NCI-H526 treated with DMSO at 0.1 percent for 48 hours (cell line): ENCODE data around the gene ELMO3.

ENCODE experiments used
- DNase-seq: peaks from one replicate; lab custom pipeline; 2025; lab: John Stamatoyannopoulos, UW

ELMO3 gene, protein sequence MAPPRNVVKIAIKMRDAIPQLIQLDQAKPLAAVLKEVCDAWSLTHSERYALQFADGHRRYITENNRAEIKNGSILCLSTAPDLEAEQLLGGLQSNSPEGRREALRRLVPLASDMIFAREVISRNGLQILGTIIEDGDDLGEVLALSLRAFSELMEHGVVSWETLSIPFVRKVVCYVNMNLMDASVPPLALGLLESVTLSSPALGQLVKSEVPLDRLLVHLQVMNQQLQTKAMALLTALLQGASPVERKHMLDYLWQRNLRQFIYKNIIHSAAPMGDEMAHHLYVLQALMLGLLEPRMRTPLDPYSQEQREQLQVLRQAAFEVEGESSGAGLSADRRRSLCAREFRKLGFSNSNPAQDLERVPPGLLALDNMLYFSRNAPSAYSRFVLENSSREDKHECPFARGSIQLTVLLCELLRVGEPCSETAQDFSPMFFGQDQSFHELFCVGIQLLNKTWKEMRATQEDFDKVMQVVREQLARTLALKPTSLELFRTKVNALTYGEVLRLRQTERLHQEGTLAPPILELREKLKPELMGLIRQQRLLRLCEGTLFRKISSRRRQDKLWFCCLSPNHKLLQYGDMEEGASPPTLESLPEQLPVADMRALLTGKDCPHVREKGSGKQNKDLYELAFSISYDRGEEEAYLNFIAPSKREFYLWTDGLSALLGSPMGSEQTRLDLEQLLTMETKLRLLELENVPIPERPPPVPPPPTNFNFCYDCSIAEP

DNA sequence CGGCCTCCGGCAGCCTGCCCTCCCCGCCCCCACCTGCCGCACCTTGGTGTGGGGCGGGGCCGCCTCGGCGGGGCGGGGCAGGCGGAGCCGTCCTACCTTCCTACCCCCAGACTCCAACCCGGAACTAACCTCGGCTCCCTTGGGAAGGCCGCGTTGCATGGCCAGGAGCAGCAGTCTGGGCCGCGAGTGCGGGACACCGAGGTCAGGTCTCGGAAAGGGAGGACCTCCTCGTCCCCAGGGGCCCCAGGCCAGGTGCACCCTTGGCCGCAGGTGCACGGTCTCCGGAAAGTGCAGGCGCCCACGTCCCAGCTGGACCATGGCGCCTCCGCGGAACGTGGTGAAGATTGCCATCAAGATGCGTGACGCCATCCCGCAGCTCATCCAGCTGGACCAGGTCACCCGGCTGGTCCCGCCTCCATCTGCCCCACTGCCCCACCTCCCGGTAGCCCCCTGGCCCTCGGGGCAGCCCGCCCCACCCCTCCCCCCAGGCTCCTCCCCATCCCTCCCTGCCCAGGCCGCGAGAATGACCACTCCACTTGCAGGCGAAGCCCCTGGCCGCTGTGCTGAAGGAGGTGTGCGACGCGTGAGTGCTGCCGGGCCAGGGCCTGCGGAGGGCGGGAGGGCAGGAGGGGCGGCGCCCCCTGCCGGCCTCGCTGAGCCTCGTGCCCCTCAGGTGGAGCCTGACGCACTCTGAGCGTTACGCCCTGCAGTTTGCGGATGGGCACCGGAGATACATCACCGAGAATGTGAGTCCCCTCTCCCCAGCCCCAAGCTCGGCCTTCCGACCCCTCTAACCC is at the start of gene ELMO3:
TSS of gene ELMO3 (plus strand) at position 121 of the 797 bp plus-strand sequence. CDS start at position 317, 196 bp downstream.
- peak; percentile 1 for DNase-seq

DNA sequence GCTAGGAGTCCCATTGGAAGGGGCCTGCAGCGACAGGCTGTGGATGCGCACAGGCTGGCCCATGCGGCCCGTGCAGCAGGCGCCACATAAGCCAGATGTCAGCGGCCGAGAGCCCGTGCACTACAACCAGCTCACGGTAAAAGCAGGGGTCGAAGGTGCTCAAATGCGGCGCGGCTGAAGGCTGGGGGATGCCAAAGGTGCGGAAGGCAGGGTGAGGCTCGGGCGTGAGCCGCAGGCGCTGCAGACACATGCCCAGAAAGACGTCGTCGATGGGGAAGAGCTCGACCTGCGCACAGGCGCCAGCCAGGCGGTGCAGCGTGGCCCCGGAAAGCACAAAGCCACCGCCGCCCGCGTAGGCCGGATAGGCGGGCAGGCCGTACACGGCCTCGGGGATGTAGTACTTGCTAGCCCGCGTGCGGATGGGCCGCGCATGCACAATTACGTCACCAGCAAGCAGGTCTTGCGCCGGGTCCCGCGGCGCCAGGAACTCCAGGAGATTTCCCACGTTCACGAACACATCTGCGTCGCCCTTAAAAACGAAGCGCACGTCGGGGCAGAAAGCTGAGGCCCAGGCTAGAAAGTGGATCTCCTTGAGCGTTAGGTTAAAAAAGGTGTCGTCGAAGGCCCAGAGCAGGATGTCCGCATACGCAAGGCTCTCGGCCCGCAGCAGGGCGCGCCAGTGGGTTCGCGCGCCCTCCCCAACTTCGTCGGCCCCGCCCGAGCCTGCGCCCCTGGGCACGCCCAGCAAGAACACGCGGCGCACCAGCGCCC is 49.5 kb upstream of the ELMO3 start:
- no peak for DNase-seq

- no peak for DNase-seq
These were observed 48.7 kb upstream of the ELMO3 start for GRCh38 chr16:67150047-67150832.

GRCh38 chr16:67150833-67151396 is 48.0 kb upstream of the ELMO3 start, which contains the start of gene B3GNT9:
TSS of gene B3GNT9 (minus strand) at chr16:67150998. CDS start at chr16:67150485, 513 bp downstream.
- no peak for DNase-seq

DNA sequence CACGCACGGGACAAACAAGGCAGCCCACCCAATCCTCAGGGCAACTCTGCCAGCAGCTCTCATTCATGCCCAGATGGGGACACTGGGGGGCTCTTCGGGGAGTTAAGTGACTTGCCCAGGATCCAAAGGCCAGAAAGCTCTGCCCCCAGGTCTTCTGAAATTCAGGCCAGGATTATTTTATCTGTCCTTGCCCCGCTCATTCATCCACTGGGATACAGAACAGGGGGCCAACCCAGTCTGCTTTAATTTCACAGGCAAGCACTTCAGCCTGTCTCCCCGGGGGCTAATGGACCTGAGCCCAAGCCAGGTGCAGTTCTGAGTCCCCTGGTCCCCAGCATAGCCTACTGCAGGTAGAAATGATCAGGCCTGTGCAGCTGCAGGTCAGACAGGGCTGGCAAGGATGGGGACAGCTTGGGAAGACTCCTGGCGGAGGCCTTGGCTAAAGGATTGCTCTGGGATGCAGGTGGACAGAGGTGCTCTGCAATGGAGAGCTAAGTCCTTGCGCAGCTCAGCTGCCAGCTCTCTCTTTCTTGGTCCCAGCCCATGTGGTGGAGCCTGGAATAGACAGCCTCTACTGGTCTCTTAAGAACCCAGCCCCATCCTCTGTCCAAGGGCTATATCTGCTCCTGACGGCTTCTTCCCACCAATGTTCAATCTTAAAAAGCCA is 47.4 kb upstream of the ELMO3 start:
- DNase-seq = no peak

- no peak for DNase-seq
These were observed 44.2 kb upstream of the ELMO3 start for GRCh38 chr16:67154578-67155294.

- DNase-seq = peak; percentile 35
These were observed 43.4 kb upstream of the ELMO3 start for GRCh38 chr16:67155295-67156142.

GRCh38 chr16:67156143-67156844 is 42.6 kb upstream of the ELMO3 start:
- no peak for DNase-seq

DNA sequence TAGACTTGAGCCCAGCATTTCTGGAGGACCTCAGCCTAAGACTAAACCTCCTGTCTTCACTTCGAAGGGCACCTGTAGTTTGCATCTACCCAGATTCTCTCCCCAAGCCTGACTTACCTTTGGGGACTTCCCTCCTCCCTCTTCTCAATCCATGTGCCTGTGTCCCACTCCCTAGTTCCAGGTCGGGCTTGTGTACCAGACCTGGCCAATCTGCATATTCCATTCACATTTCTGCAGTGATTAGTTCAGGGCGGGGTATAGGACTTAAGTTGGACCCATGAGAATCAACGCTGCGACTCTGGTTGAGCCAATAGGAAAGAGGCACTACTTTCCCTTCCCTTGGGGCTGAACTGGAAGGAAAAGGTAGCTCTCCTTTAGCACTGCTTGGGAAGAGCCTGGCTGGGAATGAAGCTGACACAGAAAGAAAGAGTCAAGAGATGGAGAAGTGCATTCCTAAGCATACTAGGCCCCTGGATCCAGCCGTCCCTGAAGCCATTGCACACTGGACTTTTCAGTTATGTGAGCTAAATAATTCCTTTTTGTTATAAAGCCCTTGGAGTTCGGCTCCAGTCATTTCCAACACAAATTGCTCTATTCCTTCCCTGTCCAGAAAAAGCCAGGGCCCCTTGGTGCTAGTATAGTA is 41.7 kb upstream of the ELMO3 start:
- no peak for DNase-seq

DNA sequence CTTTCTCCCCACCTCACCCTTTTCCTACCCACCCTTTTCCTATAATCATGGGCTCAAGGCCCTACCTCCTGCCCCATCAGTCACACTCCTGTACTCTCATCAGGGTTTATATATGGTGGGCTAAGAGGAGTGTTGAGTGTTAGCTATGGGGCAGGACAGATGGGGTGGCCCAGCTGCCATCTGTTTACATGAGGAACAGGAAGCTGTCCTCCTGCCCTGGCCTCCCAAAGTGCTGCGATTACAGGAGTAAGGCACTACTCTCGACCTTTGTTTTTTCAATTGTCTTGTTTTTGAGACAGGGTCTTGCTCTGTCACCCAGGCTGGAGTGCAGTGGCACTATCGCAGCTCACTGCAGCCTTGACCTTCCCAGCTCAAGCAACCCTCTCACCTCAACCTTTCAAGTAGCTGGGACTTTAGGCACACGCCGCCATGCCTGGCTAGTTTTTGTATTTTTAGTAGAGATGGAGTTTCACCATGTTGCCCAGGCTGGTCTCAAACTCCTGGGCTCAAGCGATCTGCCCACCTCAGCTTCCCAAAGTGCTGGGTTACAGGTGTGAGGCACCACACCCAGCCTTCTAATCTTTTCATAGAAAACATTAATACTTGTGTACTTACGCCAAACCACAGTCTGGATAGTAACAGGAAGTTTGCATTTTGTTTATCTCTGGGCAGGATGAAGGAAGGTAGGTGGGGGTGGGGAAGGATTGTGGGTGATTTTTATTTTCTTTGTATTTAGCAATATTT is 40.9 kb upstream of the ELMO3 start:
- no peak for DNase-seq

DNA sequence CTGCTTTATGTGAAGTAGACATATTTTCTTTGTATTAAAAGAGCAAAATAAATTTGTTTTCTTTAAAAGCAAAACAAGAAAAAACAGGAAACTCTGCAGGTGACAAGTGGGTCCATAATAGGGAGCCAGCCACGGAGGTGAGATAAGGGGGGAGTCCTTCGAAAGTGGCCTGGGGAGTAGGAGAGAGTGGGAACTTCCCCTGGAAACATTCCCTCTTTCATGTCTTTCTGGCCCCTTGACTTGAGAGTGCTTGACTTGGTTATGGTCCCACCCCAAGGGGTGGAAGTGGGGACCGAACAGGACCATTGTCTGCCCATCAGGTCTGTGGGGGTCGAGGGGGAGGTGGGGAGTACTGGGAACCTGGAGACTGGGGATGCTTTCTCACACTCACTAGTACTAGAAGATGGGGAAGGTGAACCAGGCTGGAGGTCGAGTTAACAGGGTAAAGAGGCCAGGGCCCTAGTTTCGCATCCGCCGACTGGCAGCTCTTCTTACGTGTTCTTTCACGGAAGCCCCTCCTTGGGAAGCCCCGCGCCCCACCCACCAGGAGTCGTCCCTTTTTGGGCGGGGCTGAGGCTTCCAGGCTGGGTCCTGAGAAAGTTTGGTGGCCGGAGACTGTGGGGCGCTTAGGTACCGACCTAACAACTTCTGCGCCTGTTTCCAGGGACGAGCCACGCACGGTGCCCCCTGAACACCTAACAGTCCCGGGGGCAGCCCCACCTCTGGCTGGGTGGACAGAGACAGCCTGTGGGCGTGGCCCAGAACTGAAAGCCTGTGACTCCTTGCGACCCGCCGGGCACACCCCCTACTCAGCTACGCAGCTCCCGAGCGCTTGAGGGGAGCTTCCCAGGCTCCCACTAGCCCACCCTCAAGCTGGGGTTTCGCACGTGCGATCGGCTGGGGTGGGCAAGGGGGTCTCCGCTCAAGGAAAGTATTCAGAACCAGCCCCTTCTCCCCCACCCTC is 40.0 kb upstream of the ELMO3 start:
- DNase-seq = no peak

DNA sequence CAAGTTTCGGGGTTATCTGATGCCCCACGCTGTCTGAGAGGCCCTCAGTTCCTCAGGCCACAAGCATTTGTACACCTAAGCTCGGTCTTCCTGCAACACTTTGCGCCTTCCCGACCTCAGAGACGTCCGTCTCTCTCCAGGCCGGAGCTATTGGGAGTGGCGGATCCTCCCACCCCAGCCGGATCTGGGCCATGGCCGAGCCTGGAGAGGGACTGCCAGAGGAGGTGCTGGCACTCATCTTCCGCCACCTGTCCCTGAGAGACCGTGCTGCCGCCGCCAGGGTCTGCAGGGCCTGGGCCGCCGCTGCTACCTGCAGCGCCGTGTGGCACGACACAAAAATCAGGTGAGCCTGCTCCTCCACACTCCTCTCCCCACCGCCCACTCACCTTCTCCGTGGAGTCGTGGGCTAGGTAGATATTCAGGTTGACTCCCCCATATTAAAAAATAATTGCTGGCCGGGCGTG is 37.3 kb upstream of the ELMO3 start:
- no peak for DNase-seq

GRCh38 chr16:67162506-67163163 is 36.3 kb upstream of the ELMO3 start:
- no peak for DNase-seq

- peak; percentile 37 for DNase-seq
These were observed 35.5 kb upstream of the ELMO3 start for GRCh38 chr16:67163164-67163998.
